GM12891 (cell line): Measurements from ENCODE around the gene PDZD2.

Source experiments
- DNase-seq: peaks from one replicate; pipeline ENCODE4 v3.0.0; 2011; ENCODE audit warnings: low spot score; ENCODE audit not compliant: insufficient read length
- FAIRE-seq: peaks from 2 replicates; lab custom pipeline; 2011; peaks lifted over from hg19 to GRCh38; lab: Jason Lieb, UNC
- PAX5 ChIP-seq: IDR thresholded peaks from 2 replicates; pipeline ENCODE4 v1.6.1; 2011; ENCODE audit warnings: low read length, moderate library complexity, mild to moderate bottlenecking; ENCODE audit not compliant: insufficient read depth, severe bottlenecking
- POLR2A ChIP-seq: IDR thresholded peaks from 2 replicates; pipeline ENCODE4 v1.6.1; 2011; ENCODE audit warnings: low read depth, low read length, control low read depth
- POLR2AphosphoS5 ChIP-seq: IDR thresholded peaks from 2 replicates; pipeline ENCODE4 v1.6.1; 2011; ENCODE audit warnings: low read depth, low read length, control low read depth
- POU2F2 ChIP-seq: IDR thresholded peaks from 2 replicates; pipeline ENCODE4 v1.6.1; 2011; ENCODE audit warnings: low read depth, mild to moderate bottlenecking, control low read depth, low read length, moderate library complexity
- SPI1 ChIP-seq: IDR thresholded peaks from 2 replicates; pipeline ENCODE4 v1.6.1; 2011; ENCODE audit warnings: low read depth, low read length, control low read depth
- TAF1 ChIP-seq: IDR thresholded peaks from 2 replicates; pipeline ENCODE4 v1.6.1; 2011; ENCODE audit warnings: low read depth, low read length, control low read depth

PDZD2 gene

DNA sequence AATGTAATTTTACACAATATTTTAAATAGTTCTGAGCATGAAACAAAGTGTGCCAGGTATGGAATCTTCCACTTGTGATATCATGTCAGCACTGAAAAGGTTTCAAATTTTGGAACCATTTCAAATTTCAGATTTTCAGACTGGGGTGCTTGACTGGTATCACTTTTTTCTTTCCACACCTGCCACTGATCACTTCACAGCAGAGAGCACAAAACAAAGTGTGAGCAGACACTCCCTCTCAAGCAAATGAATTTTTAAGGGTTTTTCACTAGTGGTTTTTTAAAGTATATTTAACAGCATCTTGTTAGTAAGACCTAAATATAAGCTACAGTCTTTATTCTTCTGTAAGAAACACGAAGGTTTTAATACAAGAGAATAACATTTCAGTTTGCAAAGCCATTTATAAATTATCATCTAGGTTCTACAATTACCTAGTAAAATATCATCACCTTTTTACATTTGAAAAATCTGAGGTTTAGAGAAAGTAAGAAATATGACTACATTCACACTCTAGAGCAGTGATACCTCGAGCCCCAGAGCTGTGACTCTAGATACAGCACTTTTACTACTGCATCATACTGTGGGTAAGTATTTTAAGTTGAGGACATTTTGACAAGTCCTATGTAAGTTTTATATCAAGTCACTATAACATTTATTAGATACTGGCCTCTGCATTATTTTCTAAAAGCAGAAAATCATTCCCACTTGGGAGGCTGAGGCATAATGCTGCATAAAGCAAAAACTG lies 520.6 kb downstream of the PDZD2 start:
- DNase-seq (no peak), FAIRE-seq (no peak)
- TF ChIP-seq SPI1 (no peak), POLR2A (no peak), POLR2AphosphoS5 (no peak), PAX5 (no peak)

DNA sequence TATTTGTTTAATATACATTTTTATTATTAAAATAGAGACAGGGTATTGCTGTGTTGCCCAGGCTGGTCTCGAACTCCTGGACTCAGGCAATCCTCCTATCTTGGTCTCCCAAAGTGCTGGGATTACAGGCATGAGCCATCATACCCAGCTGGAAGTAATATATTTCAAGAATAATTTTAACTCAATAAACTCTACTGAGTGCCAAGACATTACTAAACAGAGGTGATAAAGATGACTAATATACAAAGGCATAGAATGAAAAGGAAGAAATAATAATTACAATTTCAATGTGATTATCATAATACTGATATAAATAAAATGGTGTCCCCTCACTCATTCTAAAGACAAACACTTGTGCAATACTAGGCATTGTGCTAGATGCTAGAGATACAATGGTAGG lies 521.3 kb downstream of the PDZD2 start:
- FAIRE-seq (no peak), DNase-seq (no peak)
- TF ChIP-seq SPI1 (no peak), TAF1 (no peak), POU2F2 (no peak), POLR2AphosphoS5 (no peak), PAX5 (no peak), POLR2A (no peak)
